Astrocyte of the cerebellum (primary cell): ENCODE results near the gene HIP1.

Source experiments
- DNase-seq: peaks from one replicate; pipeline ENCODE4 v3.0.0-alpha.2; 2011; ENCODE audit warnings: low read depth
- H3K4me3 ChIP-seq: 2 replicates; pipeline ENCODE4 v1.5.1; 2011; ENCODE audit warnings: mild to moderate bottlenecking, low read depth, low read length, moderate library complexity
- CTCF ChIP-seq: IDR thresholded peaks from 2 replicates; pipeline ENCODE4 v1.5.1; 2012; ENCODE audit warnings: low read length, low read depth, moderate library complexity, mild to moderate bottlenecking; ENCODE audit errors: missing control alignments
- in situ Hi-C: cut with HindIII; loops from 2 replicates; pipeline ENCODE4 v1.10.0; 2017; ENCODE audit warnings: low sequenced_read_pairs

HIP1 gene

DNA sequence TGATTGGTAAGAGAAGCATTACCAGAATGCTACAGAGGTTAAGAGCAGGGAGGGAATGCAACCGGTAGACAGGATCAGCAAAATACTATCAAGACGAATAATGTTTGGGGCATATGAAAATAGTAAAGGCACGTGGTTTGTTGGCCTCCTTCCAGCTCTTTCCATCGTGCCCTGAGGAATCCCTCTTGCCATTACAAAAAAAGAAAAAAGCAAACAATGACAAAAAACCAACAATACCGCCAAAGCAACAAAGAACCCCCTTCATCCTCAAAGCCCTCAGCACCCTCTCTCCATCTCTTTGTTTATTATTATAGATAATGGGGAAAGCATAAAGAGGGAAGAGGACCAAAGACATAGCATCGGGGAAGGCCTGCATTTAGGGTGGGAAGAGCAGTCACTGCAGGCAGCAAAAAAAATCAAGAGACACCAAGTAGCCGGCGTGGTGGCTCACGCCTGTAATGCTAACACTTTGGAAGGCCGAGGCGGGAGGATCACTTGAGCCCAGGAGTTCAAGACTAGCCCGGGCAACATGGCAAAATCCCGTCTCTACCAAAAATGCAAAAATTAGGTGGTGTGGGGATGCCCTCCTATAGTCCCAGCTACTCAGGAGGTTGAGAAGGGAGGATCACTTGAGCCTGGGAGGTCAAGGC lies 78.0 kb downstream of the HIP1 start:
- no peak for DNase-seq
- H3K4me3 ChIP-seq = no peak overlapping the region
- in situ Hi-C loops = no loop called here
- TF ChIP-seq CTCF = no peak

GRCh38 chr7:75658802-75659201 lies 79.9 kb downstream of the HIP1 start:
- in situ Hi-C loops = no loop called here
- no peak for TF ChIP-seq CTCF
- no peak for DNase-seq
- no peak overlapping the region for H3K4me3 ChIP-seq

- no peak for DNase-seq
- H3K4me3 ChIP-seq = no peak overlapping the region
- TF ChIP-seq CTCF = no peak
- in situ Hi-C loops = no loop called here
These were observed 80.4 kb downstream of the HIP1 start for GRCh38 chr7:75658369-75658768.

- in situ Hi-C loops = no loop called here
- no peak for TF ChIP-seq CTCF
- no peak overlapping the region for H3K4me3 ChIP-seq
- DNase-seq = no peak
These were observed 80.9 kb downstream of the HIP1 start for GRCh38 chr7:75657866-75658265.

- DNase-seq = no peak
- in situ Hi-C loops = no loop called here
These were observed 82.0 kb downstream of the HIP1 start for GRCh38 chr7:75656740-75657139.

GRCh38 chr7:75655536-75655935 lies 83.2 kb downstream of the HIP1 start:
- in situ Hi-C loops = no loop called here
- no peak overlapping the region for H3K4me3 ChIP-seq
- no peak for TF ChIP-seq CTCF
- DNase-seq = no peak

More at GRCh38 chr7:75656740-75657139, 82.0 kb downstream of the HIP1 start:
- TF ChIP-seq CTCF = no peak
- no peak overlapping the region for H3K4me3 ChIP-seq
